WTC11 (cell line): Measurements from ENCODE around the gene TMEM161B. TPM values are rescaled to one million over a fixed set of nuclear protein-coding genes. Genes with fewer than 3 reads are reported as not detected.

Source experiments
- ATAC-seq: fragments of 200-7000 bp; cut with Tn5 transposase; 2 replicates; pipeline ENCODE4 v1.10.0; 2021; ENCODE audit warnings: mild to moderate bottlenecking, moderate library complexity
- CTCF ChIA-PET: fragments of 300-600 bp; sonication (Branson Sonifier 250); formaldehyde crosslinking; loops from one replicate; lab custom pipeline; 2021; ENCODE audit warnings: antibody characterized with exemption; lab: Charles Lee
- POLR2A ChIA-PET: fragments of 350-600 bp; sonication (Branson Sonifier 250); formaldehyde crosslinking; loops from one replicate; lab custom pipeline; 2021; ENCODE audit warnings: antibody characterized with exemption; lab: Charles Lee
- DNase-seq: peaks from one replicate; pipeline ENCODE4 v3.0.0; 2021; ENCODE audit warnings: low spot score
- H3K27ac Mint-ChIP-seq: 2 replicates; pipeline ENCODE4 v1.8.0; 2021; ENCODE audit warnings: mixed read lengths
- H3K27me3 Mint-ChIP-seq: 2 replicates; pipeline ENCODE4 v1.8.0; 2021; ENCODE audit warnings: low read depth, mild to moderate bottlenecking, moderate library complexity, mixed read lengths
- H3K36me3 Mint-ChIP-seq: 2 replicates; pipeline ENCODE4 v1.8.0; 2021; ENCODE audit warnings: mixed read lengths
- H3K4me1 Mint-ChIP-seq: 2 replicates; pipeline ENCODE4 v1.8.0; 2022; ENCODE audit warnings: mixed read lengths
- H3K4me3 Mint-ChIP-seq: 2 replicates; pipeline ENCODE4 v1.8.0; 2021; ENCODE audit warnings: mild to moderate bottlenecking, moderate library complexity, mixed read lengths
- H3K9me3 Mint-ChIP-seq: 2 replicates; pipeline ENCODE4 v1.8.0; 2021; ENCODE audit warnings: mixed read lengths
- ATF3 ChIP-seq: sonication (generic); formaldehyde crosslinking; conservative IDR thresholded peaks from 2 replicates; pipeline ENCODE4 v1.8.1; 2022; ENCODE audit warnings: mild to moderate bottlenecking, missing genetic modification reagents
- CREB1 ChIP-seq: sonication (generic); formaldehyde crosslinking; IDR thresholded peaks from 2 replicates; pipeline ENCODE4 v1.8.0; 2023; ENCODE audit warnings: mild to moderate bottlenecking, missing genetic modification reagents
- CTCF ChIP-seq: fragments of 200-600 bp; IDR thresholded peaks from 2 replicates; pipeline ENCODE4 v1.8.0; 2022; ENCODE audit warnings: antibody characterized with exemption
- ELF4 ChIP-seq: sonication (generic); formaldehyde crosslinking; IDR thresholded peaks from 2 replicates; pipeline ENCODE4 v1.8.1; 2022; ENCODE audit warnings: low read depth, mild to moderate bottlenecking, moderate library complexity, missing genetic modification reagents
- EMX1 ChIP-seq: fragments of 250-450 bp; sonication (Bioruptor Pico); IDR thresholded peaks from 2 replicates; pipeline ENCODE4 v1.8.0; 2021; ENCODE audit warnings: mild to moderate bottlenecking
- ETV6 ChIP-seq: sonication (generic); formaldehyde crosslinking; IDR thresholded peaks from 2 replicates; pipeline ENCODE4 v1.8.1; 2022; ENCODE audit warnings: mild to moderate bottlenecking, missing genetic modification reagents
- HMGA2 ChIP-seq: fragments of 250-450 bp; sonication (Bioruptor Pico); IDR thresholded peaks from 2 replicates; pipeline ENCODE4 v1.4.0; 2021; ENCODE audit warnings: mild to moderate bottlenecking, moderate library complexity
- HMGXB4 ChIP-seq: sonication (generic); formaldehyde crosslinking; IDR thresholded peaks from 2 replicates; pipeline ENCODE4 v1.8.1; 2023; ENCODE audit warnings: mild to moderate bottlenecking, moderate library complexity, missing genetic modification reagents
- KAT7 ChIP-seq: sonication (generic); formaldehyde crosslinking; IDR thresholded peaks from 2 replicates; pipeline ENCODE4 v1.8.1; 2023; ENCODE audit warnings: missing genetic modification reagents, mild to moderate bottlenecking, borderline replicate concordance
- MAX ChIP-seq: sonication (generic); formaldehyde crosslinking; IDR thresholded peaks from 2 replicates; pipeline ENCODE4 v1.8.0; 2022; ENCODE audit warnings: mild to moderate bottlenecking, missing genetic modification reagents
- MXD4 ChIP-seq: fragments of 250-450 bp; sonication (Bioruptor Pico); IDR thresholded peaks from 2 replicates; pipeline ENCODE4 v1.8.0; 2021; ENCODE audit warnings: mild to moderate bottlenecking, moderate library complexity, borderline replicate concordance
- NR1H2 ChIP-seq: sonication (generic); formaldehyde crosslinking; IDR thresholded peaks from 2 replicates; pipeline ENCODE4 v1.9.0; 2021; ENCODE audit warnings: mild to moderate bottlenecking, moderate library complexity, missing genetic modification reagents
- NR2C2 ChIP-seq: sonication (generic); formaldehyde crosslinking; IDR thresholded peaks from 2 replicates; pipeline ENCODE4 v1.8.0; 2022; ENCODE audit warnings: mild to moderate bottlenecking, missing genetic modification reagents
- PREB ChIP-seq: sonication (generic); formaldehyde crosslinking; IDR thresholded peaks from 2 replicates; pipeline ENCODE4 v1.8.1; 2022; ENCODE audit warnings: mild to moderate bottlenecking, missing genetic modification reagents, moderate library complexity, borderline replicate concordance
- RELA ChIP-seq: sonication (generic); formaldehyde crosslinking; IDR thresholded peaks from 2 replicates; pipeline ENCODE4 v1.8.1; 2022; ENCODE audit warnings: missing genetic modification reagents, mild to moderate bottlenecking, borderline replicate concordance
- RORB ChIP-seq: fragments of 250-450 bp; sonication (Bioruptor Pico); IDR thresholded peaks from 2 replicates; pipeline ENCODE4 v1.9.0; 2021; ENCODE audit warnings: mild to moderate bottlenecking
- SMAD3 ChIP-seq: sonication (generic); formaldehyde crosslinking; IDR thresholded peaks from 2 replicates; pipeline ENCODE4 v1.8.0; 2022; ENCODE audit warnings: missing genetic modification reagents, mild to moderate bottlenecking, borderline replicate concordance
- TEAD4 ChIP-seq: sonication (generic); formaldehyde crosslinking; IDR thresholded peaks from 2 replicates; pipeline ENCODE4 v1.8.0; 2022; ENCODE audit warnings: mild to moderate bottlenecking, missing genetic modification reagents
- ZNF396 ChIP-seq: fragments of 250-450 bp; sonication (Bioruptor Pico); IDR thresholded peaks from 2 replicates; pipeline ENCODE4 v1.8.0; 2021; ENCODE audit warnings: mild to moderate bottlenecking, moderate library complexity, borderline replicate concordance
- total RNA-seq: library from RNA; stranded (reverse); gene quantifications from 3 replicates; pipeline ENCODE4 v1.2.3, GENCODE V29; 2021
- TF ChIP-seq, protein P1 (sequence below): sonication (generic); formaldehyde crosslinking; IDR thresholded peaks from 2 replicates; pipeline ENCODE4 v1.8.0; 2022; ENCODE audit warnings: mild to moderate bottlenecking, missing genetic modification reagents
- TF ChIP-seq, protein P2 (sequence below): sonication (generic); formaldehyde crosslinking; IDR thresholded peaks from 2 replicates; pipeline ENCODE4 v1.8.1; 2022; ENCODE audit warnings: low read depth, mild to moderate bottlenecking, moderate library complexity, missing genetic modification reagents, borderline replicate concordance
- TF ChIP-seq, protein P3 (sequence below): sonication (generic); formaldehyde crosslinking; IDR thresholded peaks from 2 replicates; pipeline ENCODE4 v1.8.1; 2022; ENCODE audit warnings: missing genetic modification reagents, borderline replicate concordance
- TF ChIP-seq, protein P4 (sequence below): fragments of 250-450 bp; sonication (Bioruptor Pico); IDR thresholded peaks from 2 replicates; pipeline ENCODE4 v1.9.0; 2021; ENCODE audit warnings: mild to moderate bottlenecking

The TMEM161B gene
- total RNA-seq, 1 experiment from 2014 or later: 17.0 TPM

DNA sequence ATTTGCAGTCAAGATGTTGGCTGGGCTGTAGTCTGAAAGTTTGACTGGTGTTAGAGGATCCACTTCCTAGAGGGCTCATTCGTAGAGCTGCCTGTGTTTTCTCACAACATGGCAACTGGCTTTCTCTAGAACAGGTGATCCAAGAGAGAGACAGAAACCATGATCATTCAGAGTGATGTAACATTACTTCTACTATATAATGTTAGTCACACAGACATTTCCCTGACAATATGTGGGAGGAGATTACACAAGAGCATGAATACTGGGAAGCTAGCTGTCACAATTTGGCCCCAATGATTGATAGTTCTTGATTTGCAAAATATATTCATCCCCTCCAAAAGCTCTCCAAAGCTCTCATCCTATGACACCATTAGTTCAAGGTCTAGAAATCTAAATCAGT is 10.9 kb upstream of the TMEM161B start:
- no peak for ATAC-seq
- Mint-ChIP-seq H3K9me3 (no peaks in the 10 kb centered on the region), H3K4me3 (no peak overlapping the region), H3K36me3 (peaks cover 29% of the 10 kb centered on the region), H3K27me3 (no peaks in the 10 kb centered on the region), H3K27ac (no peak overlapping the region), H3K4me1 (no peaks in the 10 kb centered on the region)
- TF ChIP-seq MXD4 (CRISPR knock-in tag) (no peak), NR1H2 (CRISPR knock-in tag) (no peak), ETV6 (no peak), TEAD4 (CRISPR knock-in tag) (no peak), CREB1 (CRISPR knock-in tag) (no peak), EMX1 (CRISPR knock-in tag) (no peak), HMGXB4 (CRISPR knock-in tag) (no peak), ELF4 (CRISPR knock-in tag) (no peak), RORB (no peak), RELA (no peak), SMAD3 (CRISPR knock-in tag) (no peak), PREB (CRISPR knock-in tag) (no peak), ZNF396 (no peak), HMGA2 (CRISPR knock-in tag) (no peak)
- TF ChIP-seq, protein P1, sequence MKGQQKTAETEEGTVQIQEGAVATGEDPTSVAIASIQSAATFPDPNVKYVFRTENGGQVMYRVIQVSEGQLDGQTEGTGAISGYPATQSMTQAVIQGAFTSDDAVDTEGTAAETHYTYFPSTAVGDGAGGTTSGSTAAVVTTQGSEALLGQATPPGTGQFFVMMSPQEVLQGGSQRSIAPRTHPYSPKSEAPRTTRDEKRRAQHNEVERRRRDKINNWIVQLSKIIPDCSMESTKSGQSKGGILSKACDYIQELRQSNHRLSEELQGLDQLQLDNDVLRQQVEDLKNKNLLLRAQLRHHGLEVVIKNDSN (CRISPR knock-in tag): no peak
- TF ChIP-seq, protein P2, sequence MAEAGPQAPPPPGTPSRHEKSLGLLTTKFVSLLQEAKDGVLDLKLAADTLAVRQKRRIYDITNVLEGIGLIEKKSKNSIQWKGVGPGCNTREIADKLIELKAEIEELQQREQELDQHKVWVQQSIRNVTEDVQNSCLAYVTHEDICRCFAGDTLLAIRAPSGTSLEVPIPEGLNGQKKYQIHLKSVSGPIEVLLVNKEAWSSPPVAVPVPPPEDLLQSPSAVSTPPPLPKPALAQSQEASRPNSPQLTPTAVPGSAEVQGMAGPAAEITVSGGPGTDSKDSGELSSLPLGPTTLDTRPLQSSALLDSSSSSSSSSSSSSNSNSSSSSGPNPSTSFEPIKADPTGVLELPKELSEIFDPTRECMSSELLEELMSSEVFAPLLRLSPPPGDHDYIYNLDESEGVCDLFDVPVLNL: no peak
- TF ChIP-seq, protein P3, sequence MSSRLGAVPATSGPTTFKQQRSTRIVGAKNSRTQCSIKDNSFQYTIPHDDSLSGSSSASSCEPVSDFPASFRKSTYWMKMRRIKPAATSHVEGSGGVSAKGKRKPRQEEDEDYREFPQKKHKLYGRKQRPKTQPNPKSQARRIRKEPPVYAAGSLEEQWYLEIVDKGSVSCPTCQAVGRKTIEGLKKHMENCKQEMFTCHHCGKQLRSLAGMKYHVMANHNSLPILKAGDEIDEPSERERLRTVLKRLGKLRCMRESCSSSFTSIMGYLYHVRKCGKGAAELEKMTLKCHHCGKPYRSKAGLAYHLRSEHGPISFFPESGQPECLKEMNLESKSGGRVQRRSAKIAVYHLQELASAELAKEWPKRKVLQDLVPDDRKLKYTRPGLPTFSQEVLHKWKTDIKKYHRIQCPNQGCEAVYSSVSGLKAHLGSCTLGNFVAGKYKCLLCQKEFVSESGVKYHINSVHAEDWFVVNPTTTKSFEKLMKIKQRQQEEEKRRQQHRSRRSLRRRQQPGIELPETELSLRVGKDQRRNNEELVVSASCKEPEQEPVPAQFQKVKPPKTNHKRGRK (CRISPR knock-in tag): no peak
- TF ChIP-seq, protein P4, sequence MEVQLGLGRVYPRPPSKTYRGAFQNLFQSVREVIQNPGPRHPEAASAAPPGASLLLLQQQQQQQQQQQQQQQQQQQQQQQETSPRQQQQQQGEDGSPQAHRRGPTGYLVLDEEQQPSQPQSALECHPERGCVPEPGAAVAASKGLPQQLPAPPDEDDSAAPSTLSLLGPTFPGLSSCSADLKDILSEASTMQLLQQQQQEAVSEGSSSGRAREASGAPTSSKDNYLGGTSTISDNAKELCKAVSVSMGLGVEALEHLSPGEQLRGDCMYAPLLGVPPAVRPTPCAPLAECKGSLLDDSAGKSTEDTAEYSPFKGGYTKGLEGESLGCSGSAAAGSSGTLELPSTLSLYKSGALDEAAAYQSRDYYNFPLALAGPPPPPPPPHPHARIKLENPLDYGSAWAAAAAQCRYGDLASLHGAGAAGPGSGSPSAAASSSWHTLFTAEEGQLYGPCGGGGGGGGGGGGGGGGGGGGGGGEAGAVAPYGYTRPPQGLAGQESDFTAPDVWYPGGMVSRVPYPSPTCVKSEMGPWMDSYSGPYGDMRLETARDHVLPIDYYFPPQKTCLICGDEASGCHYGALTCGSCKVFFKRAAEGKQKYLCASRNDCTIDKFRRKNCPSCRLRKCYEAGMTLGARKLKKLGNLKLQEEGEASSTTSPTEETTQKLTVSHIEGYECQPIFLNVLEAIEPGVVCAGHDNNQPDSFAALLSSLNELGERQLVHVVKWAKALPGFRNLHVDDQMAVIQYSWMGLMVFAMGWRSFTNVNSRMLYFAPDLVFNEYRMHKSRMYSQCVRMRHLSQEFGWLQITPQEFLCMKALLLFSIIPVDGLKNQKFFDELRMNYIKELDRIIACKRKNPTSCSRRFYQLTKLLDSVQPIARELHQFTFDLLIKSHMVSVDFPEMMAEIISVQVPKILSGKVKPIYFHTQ (CRISPR knock-in tag): no peak
- CTCF ChIA-PET: no interaction called here
- POLR2A ChIA-PET: no interaction called here
- DNase-seq: no peak

DNA sequence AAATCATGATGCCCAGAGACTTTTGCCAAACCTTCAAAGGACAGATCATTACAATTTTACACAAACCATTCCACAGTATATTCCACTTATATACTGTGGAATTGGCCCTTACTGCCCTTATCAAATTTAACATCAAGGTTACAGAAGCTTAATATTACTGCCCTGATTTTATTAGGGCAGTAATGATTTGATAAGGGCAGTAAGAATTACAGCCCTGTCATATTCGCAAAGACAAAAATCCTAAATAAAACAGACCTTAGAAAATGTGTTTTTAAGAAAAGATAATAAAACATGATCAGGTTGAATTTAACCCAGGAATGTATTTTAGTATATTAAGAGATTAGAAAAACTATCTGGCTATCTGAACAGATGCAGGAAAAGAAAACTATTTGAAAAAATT is 7.7 kb upstream of the TMEM161B start:
- Mint-ChIP-seq H3K4me3 (no peak overlapping the region), H3K4me1 (no peaks in the 10 kb centered on the region), H3K9me3 (no peaks in the 10 kb centered on the region), H3K36me3 (peaks cover 41% of the 10 kb centered on the region), H3K27ac (no peak overlapping the region), H3K27me3 (no peaks in the 10 kb centered on the region)
- DNase-seq: no peak
- ChIA-PET CTCF (no interaction called here), POLR2A (no interaction called here)
- no peak for ATAC-seq
- no peak for TF ChIP-seq CTCF
- TF ChIP-seq EMX1 (CRISPR knock-in tag): no peak
- no peak for TF ChIP-seq NR2C2 (CRISPR knock-in tag)
- TF ChIP-seq MAX (CRISPR knock-in tag): no peak
- TF ChIP-seq HMGXB4 (CRISPR knock-in tag): no peak
- TF ChIP-seq CREB1 (CRISPR knock-in tag): no peak
- TF ChIP-seq ATF3 (CRISPR knock-in tag): no peak
- TF ChIP-seq KAT7: no peak
